IMR-90 (cell line): ENCODE data around the gene CASP8AP2. TPM values are rescaled to one million over a fixed set of nuclear protein-coding genes. Genes with fewer than 3 reads are reported as not detected.

Experiments used
- ATAC-seq: fragments of 200-7000 bp; cut with Tn5 transposase; 2 replicates; pipeline ENCODE4 v1.9.1; 2020; ENCODE audit warnings: low read depth, mild to moderate bottlenecking, moderate library complexity
- BruUV-seq: library from RNA; stranded (reverse); fragments of 400-500 nt; replicated peaks from 2 replicates; lab custom pipeline; 2021; lab: Mats Ljungman, UMichigan
- CTCF ChIA-PET: fragments of 300-600 bp; formaldehyde crosslinking; extraction: SDS; loops from one replicate; lab custom pipeline; 2021; ENCODE audit warnings: antibody characterized with exemption; lab: Yijun Ruan, JAX
- POLR2A ChIA-PET: fragments of 300-600 bp; sonication (Branson Sonifier 250); formaldehyde crosslinking; loops from one replicate; lab custom pipeline; 2022; ENCODE audit warnings: antibody characterized with exemption; ENCODE audit not compliant: unreplicated experiment; lab: Charles Lee
- DNase-seq: peaks from one replicate; pipeline ENCODE4 v3.0.0; 2013
- H2AFZ ChIP-seq: replicated peaks from 2 replicates; pipeline ENCODE3; 2013; ENCODE audit warnings: low read length, mild to moderate bottlenecking; ENCODE audit not compliant: poor library complexity
- H2AK5ac ChIP-seq: 2 replicates; pipeline ENCODE4 v1.6.1; 2013; ENCODE audit warnings: low read depth, low read length, inconsistent platforms
- H2AK9ac ChIP-seq: replicated peaks from 2 replicates; pipeline ENCODE3; 2013; ENCODE audit warnings: mild to moderate bottlenecking, low read depth, low read length, moderate library complexity; ENCODE audit not compliant: poor library complexity
- H2BK120ac ChIP-seq: 2 replicates; pipeline ENCODE4 v1.6.1; 2013; ENCODE audit warnings: low read depth, low read length, inconsistent platforms
- H2BK15ac ChIP-seq: 3 replicates; pipeline ENCODE4 v1.6.1; 2013; ENCODE audit warnings: low read depth, low read length, inconsistent platforms
- H2BK20ac ChIP-seq: 2 replicates; pipeline ENCODE4 v1.6.1; 2013; ENCODE audit warnings: low read depth, mild to moderate bottlenecking, inconsistent platforms, low read length, moderate library complexity
- H2BK5ac ChIP-seq: 2 replicates; pipeline ENCODE4 v1.6.1; 2013; ENCODE audit warnings: mild to moderate bottlenecking, low read depth, low read length, inconsistent platforms; ENCODE audit not compliant: poor library complexity, severe bottlenecking
- H3K14ac ChIP-seq: replicated peaks from 2 replicates; pipeline ENCODE4 v1.6.1; 2013; ENCODE audit warnings: low read depth, low read length, inconsistent platforms
- H3K18ac ChIP-seq: 2 replicates; pipeline ENCODE4 v1.6.1; 2013; ENCODE audit warnings: low read depth, low read length, control low read depth
- H3K23ac ChIP-seq: 2 replicates; pipeline ENCODE4 v1.6.1; 2013; ENCODE audit warnings: low read depth, low read length, inconsistent platforms
- H3K27ac ChIP-seq: 2 replicates; pipeline ENCODE4 v1.5.1; 2013; ENCODE audit warnings: mild to moderate bottlenecking, control low read depth, low read length; ENCODE audit not compliant: insufficient read depth
- H3K27me3 ChIP-seq: 2 replicates; pipeline ENCODE4 v1.6.1; 2013; ENCODE audit warnings: low read length; ENCODE audit not compliant: control insufficient read depth, insufficient read depth
- H3K36me3 ChIP-seq: 2 replicates; pipeline ENCODE4 v1.6.1; 2013; ENCODE audit warnings: low read length, mixed read lengths; ENCODE audit not compliant: control insufficient read depth, insufficient read depth
- H3K4ac ChIP-seq: 2 replicates; pipeline ENCODE4 v1.6.1; 2013; ENCODE audit warnings: low read depth, low read length, inconsistent platforms
- H3K4me1 ChIP-seq: 2 replicates; pipeline ENCODE4 v1.6.1; 2013; ENCODE audit warnings: low read length, mixed read lengths; ENCODE audit not compliant: control insufficient read depth, insufficient read depth
- H3K4me2 ChIP-seq: 2 replicates; pipeline ENCODE4 v1.6.1; 2013; ENCODE audit warnings: low read depth, mild to moderate bottlenecking, control low read depth, low read length, moderate library complexity
- H3K4me3 ChIP-seq: 2 replicates; pipeline ENCODE4 v1.5.1; 2013; ENCODE audit warnings: low read depth, mild to moderate bottlenecking, control low read depth, low read length, moderate library complexity; ENCODE audit not compliant: insufficient read depth
- H3K56ac ChIP-seq: 2 replicates; pipeline ENCODE4 v1.6.1; 2013; ENCODE audit warnings: low read length, inconsistent platforms; ENCODE audit not compliant: insufficient read depth; ENCODE audit errors: extremely low read depth
- H3K79me1 ChIP-seq, 2 experiments: 2 replicates each; pipeline ENCODE4 v1.6.1; 2013; ENCODE audit warnings: low read length in 2 of 2, inconsistent platforms in 1 of 2, low read depth in 1 of 2
- H3K9ac ChIP-seq: 2 replicates; pipeline ENCODE4 v1.6.1; 2013; ENCODE audit warnings: low read depth, low read length, control low read depth
- H3K9me1 ChIP-seq: 2 replicates; pipeline ENCODE4 v1.6.1; 2013; ENCODE audit warnings: low read length, inconsistent platforms; ENCODE audit not compliant: insufficient read depth
- H3K9me3 ChIP-seq: 2 replicates; pipeline ENCODE4 v1.6.1; 2013; ENCODE audit warnings: low read length; ENCODE audit not compliant: control insufficient read depth, insufficient read depth
- H4K20me1 ChIP-seq: 2 replicates; pipeline ENCODE4 v1.6.1; 2013; ENCODE audit warnings: low read length, inconsistent platforms; ENCODE audit not compliant: insufficient read depth
- H4K5ac ChIP-seq: 2 replicates; pipeline ENCODE4 v1.6.1; 2013; ENCODE audit warnings: mild to moderate bottlenecking, low read depth, low read length, control low read depth
- H4K8ac ChIP-seq, 2 experiments: 2 replicates each; pipeline ENCODE4 v1.6.1; 2013; ENCODE audit warnings: low read depth in 2 of 2, low read length in 2 of 2, control low read depth in 1 of 2, inconsistent platforms in 1 of 2
- H4K91ac ChIP-seq: 2 replicates; pipeline ENCODE4 v1.6.1; 2013; ENCODE audit warnings: low read depth, low read length, inconsistent platforms; ENCODE audit not compliant: insufficient read depth
- BHLHE40 ChIP-seq: fragments of 150-350 bp; IDR thresholded peaks from 2 replicates; pipeline ENCODE4 v1.6.1; 2016; ENCODE audit warnings: mild to moderate bottlenecking, low read depth, low read length
- CEBPB ChIP-seq: IDR thresholded peaks from 2 replicates; pipeline ENCODE4 v1.6.1; 2012; ENCODE audit warnings: low read depth, low read length, improper control_type of control experiment
- CHD1 ChIP-seq: IDR thresholded peaks from 2 replicates; pipeline ENCODE4 v1.6.1; 2012; ENCODE audit warnings: low read depth, low read length, improper control_type of control experiment
- FOS ChIP-seq: fragments of 150-350 bp; IDR thresholded peaks from 2 replicates; pipeline ENCODE4 v1.6.1; 2016; ENCODE audit warnings: low read depth, low read length
- MAZ ChIP-seq: IDR thresholded peaks from 2 replicates; pipeline ENCODE4 v1.6.1; 2012; ENCODE audit warnings: low read depth, mild to moderate bottlenecking, low read length, improper control_type of control experiment, moderate library complexity, borderline replicate concordance
- MXI1 ChIP-seq: IDR thresholded peaks from 2 replicates; pipeline ENCODE4 v1.6.1; 2012; ENCODE audit warnings: low read depth, mild to moderate bottlenecking, low read length, moderate library complexity, borderline replicate concordance
- NFE2L2 ChIP-seq: fragments of 150-350 bp; IDR thresholded peaks from 2 replicates; pipeline ENCODE4 v1.6.1; 2016; ENCODE audit warnings: low read depth, mild to moderate bottlenecking, low read length
- POLR2A ChIP-seq: IDR thresholded peaks from 2 replicates; pipeline ENCODE4 v1.6.1; 2012; ENCODE audit warnings: mild to moderate bottlenecking, low read depth, low read length
- RAD21 ChIP-seq: IDR thresholded peaks from 2 replicates; pipeline ENCODE4 v1.6.1; 2012; ENCODE audit warnings: low read length, improper control_type of control experiment
- RCOR1 ChIP-seq: IDR thresholded peaks from 2 replicates; pipeline ENCODE4 v1.6.1; 2012; ENCODE audit warnings: mild to moderate bottlenecking, low read length, improper control_type of control experiment; ENCODE audit not compliant: insufficient replicate concordance
- RFX5 ChIP-seq: IDR thresholded peaks from 2 replicates; pipeline ENCODE4 v1.8.0; 2012; ENCODE audit warnings: low read depth, mild to moderate bottlenecking, low read length, moderate library complexity
- SMC3 ChIP-seq: fragments of 150-350 bp; IDR thresholded peaks from 2 replicates; pipeline ENCODE4 v1.6.1; 2016; ENCODE audit warnings: low read depth, mild to moderate bottlenecking, antibody characterized with exemption, low read length, moderate library complexity
- USF2 ChIP-seq: fragments of 150-350 bp; IDR thresholded peaks from 2 replicates; pipeline ENCODE4 v1.6.1; 2017; ENCODE audit warnings: mild to moderate bottlenecking, antibody characterized with exemption, low read length, low read depth
- WGBS, 2 experiments: methylation state at CpG; one replicate each; pipeline versions ENCODE4 v1.1.5 to v1.1.7; 2013; ENCODE audit warnings: missing lambda C conversion rate in 2 of 2; ENCODE audit not compliant: insufficient read length in 1 of 2; ENCODE audit errors: extremely low coverage in 2 of 2; 5-methylcytosine and 5-hydroxymethylcytosine counted together
- dilution Hi-C: fragments of 300-500 bp; cut with HindIII; formaldehyde crosslinking; loops from one replicate; pipeline ENCODE4 v1.14.3; 2018; ENCODE audit warnings: low sequenced_read_pairs; ENCODE audit not compliant: unreplicated experiment
- in situ Hi-C: fragments of 300-500 bp; cut with MboI; formaldehyde crosslinking; loops from 3 replicates; pipeline ENCODE4 v1.14.3; 2019; ENCODE audit warnings: low sequenced_read_pairs, inconsistent platforms, mixed read lengths
- intact Hi-C: fragments of 100-400 bp; cut with micrococcal nuclease; formaldehyde crosslinking; loops from 2 replicates; pipeline ENCODE4 v1.10.0; 2022
- polyA plus RNA-seq, 3 experiments: library from polyadenylated mRNA; depleted of rRNA; stranded (reverse); fragments of >200 nt; gene quantifications; 2 replicates each; pipeline ENCODE4 v1.2.3, GENCODE V29; 2012; ENCODE audit warnings: low replicate concordance in 1 of 3
- total RNA-seq: library from RNA; depleted of rRNA; stranded (reverse); fragments of >200 nt; gene quantifications from 2 replicates; pipeline ENCODE4 v1.2.3, GENCODE V29; 2012
- TF ChIP-seq, protein P1 (sequence below): fragments of 150-350 bp; IDR thresholded peaks from 2 replicates; pipeline ENCODE4 v1.6.1; 2016; ENCODE audit warnings: low read depth, mild to moderate bottlenecking, low read length, moderate library complexity, borderline replicate concordance

The CASP8AP2 gene
- total and polyA plus RNA-seq, 2 of the 4 experiments (the other 2 are of a cell fraction), result 5.0 to 11.1 TPM

GRCh38 chr6:89819336-89820130 lies 10.1 kb upstream of the CASP8AP2 start, which contains the start of gene MDN1:
Gene MDN1 (minus strand): TSS chr6:89819794. CDS start chr6:89819607, 187 bp downstream.
- Histone ChIP-seq H3K9ac (peak within 1 kb of the TSS; percentile 64), H4K20me1 (peaks cover 11% of the 10 kb centered on the region), H2BK120ac (peak within 1 kb of the TSS; percentile 60), H2AK9ac (peak within 1 kb of the TSS; percentile 92), H3K4me3 (peak within 1 kb of the TSS; percentile 64), H4K8ac (peak within 1 kb of the TSS; percentile 54 to 99), H2BK15ac (no peak within 1 kb of the TSS), H3K79me1 (peaks cover 25 to 29% of the 10 kb centered on the region in 2 experiments), H3K14ac (peak within 1 kb of the TSS; percentile 96), H3K23ac (peak within 1 kb of the TSS; percentile 98), H2BK5ac (peak within 1 kb of the TSS; percentile 17), H3K27ac (peak within 1 kb of the TSS; percentile 46), H3K4ac (peak within 1 kb of the TSS; percentile 96), H3K56ac (peak within 1 kb of the TSS; percentile 70), H2AK5ac (peak within 1 kb of the TSS; percentile 68; the same call in 1 of the 2 replicates), H4K91ac (peak within 1 kb of the TSS; percentile 91), H3K4me1 (no peaks in the 10 kb centered on the region), H3K4me2 (peak within 1 kb of the TSS; percentile 87), H2BK20ac (peak within 1 kb of the TSS; percentile 37; the same call in 1 of the 2 replicates), H3K36me3 (no peaks in the 10 kb centered on the region), H3K18ac (0 out of 2 replicates have a peak within 1 kb of the TSS, but pooled peaks have one; percentile 12), H2AFZ (peak within 1 kb of the TSS; percentile 100), H3K9me1 (peaks cover 9% of the 10 kb centered on the region), H4K5ac (peak within 1 kb of the TSS; percentile 70), H3K9me3 (no peaks in the 10 kb centered on the region), H3K27me3 (no peaks in the 10 kb centered on the region)
- dilution Hi-C loops (no loop called here), intact Hi-C loops (no loop called here), in situ Hi-C loops (no loop called here)
- peak; percentile 95 for DNase-seq
- no TSS peak for BruUV-seq
- peak; percentile 98 for ATAC-seq
- POLR2A ChIA-PET, result no interaction called here
- CTCF ChIA-PET, result interaction anchor here (0.6 kb wide), 1 partner anchor 27 kb away, joined by 4 read pairs; no protein-coding TSS in a partner anchor
- WGBS, 2 experiments, result 0% methylated on average over 29 of the region's 65 CpGs; no CpG with 5 or more reads in 1 of the 2 experiments
- TF ChIP-seq RAD21, result no peak
- peak; percentile 62; the same call in 1 of the 2 replicates for TF ChIP-seq POLR2A
- TF ChIP-seq, protein P1, sequence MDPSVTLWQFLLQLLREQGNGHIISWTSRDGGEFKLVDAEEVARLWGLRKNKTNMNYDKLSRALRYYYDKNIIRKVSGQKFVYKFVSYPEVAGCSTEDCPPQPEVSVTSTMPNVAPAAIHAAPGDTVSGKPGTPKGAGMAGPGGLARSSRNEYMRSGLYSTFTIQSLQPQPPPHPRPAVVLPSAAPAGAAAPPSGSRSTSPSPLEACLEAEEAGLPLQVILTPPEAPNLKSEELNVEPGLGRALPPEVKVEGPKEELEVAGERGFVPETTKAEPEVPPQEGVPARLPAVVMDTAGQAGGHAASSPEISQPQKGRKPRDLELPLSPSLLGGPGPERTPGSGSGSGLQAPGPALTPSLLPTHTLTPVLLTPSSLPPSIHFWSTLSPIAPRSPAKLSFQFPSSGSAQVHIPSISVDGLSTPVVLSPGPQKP, result no peak
- no peak for TF ChIP-seq CHD1
- TF ChIP-seq NFE2L2, result no peak
- peak; percentile 89; the same call in 1 of the 2 replicates for TF ChIP-seq MAZ
- no peak for TF ChIP-seq RFX5
- no peak for TF ChIP-seq SMC3
- peak; percentile 89 for TF ChIP-seq USF2
- no peak for TF ChIP-seq FOS
- peak; percentile 99 for TF ChIP-seq MXI1
- no peak for TF ChIP-seq CEBPB
- no peak for TF ChIP-seq RCOR1
- TF ChIP-seq BHLHE40, result peak; percentile 68
